Measurements from ENCODE around the gene PVR.
"Not testable (repeated sequence)": the region's sequence is repeated elsewhere in the genome, so short reads cannot be mapped to it uniquely, and the experiment has no call there.

PVR gene

GRCh38 chr19:44611812-44612295 is 31.9 kb upstream of the PVR start:
- H3K4me3 ChIP-seq (ENCODE audit: low read length), result no peak overlapping the region
- TF ChIP-seq ZNF274 (IDR thresholded peaks at IDR 0.05; ENCODE audit: low read depth, low read length), result no peak

GRCh38 chr19:44613295-44614178 is 30.2 kb upstream of the PVR start, which contains the start of gene IGSF23:
TSS of gene IGSF23 (plus strand) at chr19:44613563. CDS start at chr19:44613646, 83 bp downstream.
- no peak within 1 kb of the TSS for H3K4me3 ChIP-seq (ENCODE audit: low read length)
- TF ChIP-seq ZNF274 (IDR thresholded peaks at IDR 0.05; ENCODE audit: low read depth, low read length), result no peak

GRCh38 chr19:44614313-44614712 is 29.4 kb upstream of the PVR start:
- H3K4me3 ChIP-seq (ENCODE audit: low read length), result no peak overlapping the region
- no peak for TF ChIP-seq ZNF274 (IDR thresholded peaks at IDR 0.05; ENCODE audit: low read depth, low read length)

GRCh38 chr19:44615863-44616247 is 27.9 kb upstream of the PVR start:
- TF ChIP-seq ZNF274 (IDR thresholded peaks at IDR 0.05; ENCODE audit: low read depth, low read length), result no peak
- H3K4me3 ChIP-seq (ENCODE audit: low read length), result no peak overlapping the region

- no peak for TF ChIP-seq ZNF274 (IDR thresholded peaks at IDR 0.05; ENCODE audit: low read depth, low read length)
- H3K4me3 ChIP-seq (ENCODE audit: low read length), result no peak overlapping the region
These were observed 26.4 kb upstream of the PVR start for GRCh38 chr19:44617110-44617880.

- H3K4me3 ChIP-seq (ENCODE audit: low read length), result no peak overlapping the region
- TF ChIP-seq ZNF274 (IDR thresholded peaks at IDR 0.05; ENCODE audit: low read depth, low read length), result no peak
These were observed 24.9 kb upstream of the PVR start for GRCh38 chr19:44618640-44619357.

- no peak overlapping the region for H3K4me3 ChIP-seq (ENCODE audit: low read length)
- no peak for TF ChIP-seq ZNF274 (IDR thresholded peaks at IDR 0.05; ENCODE audit: low read depth, low read length)
These were observed 23.0 kb upstream of the PVR start for GRCh38 chr19:44620667-44621066.

- no peak overlapping the region for H3K4me3 ChIP-seq (ENCODE audit: low read length)
- no peak for TF ChIP-seq ZNF274 (IDR thresholded peaks at IDR 0.05; ENCODE audit: low read depth, low read length)
These were observed 22.3 kb upstream of the PVR start for GRCh38 chr19:44621367-44621766.

- H3K4me3 ChIP-seq (ENCODE audit: low read length), result no peak overlapping the region
- no peak for TF ChIP-seq ZNF274 (IDR thresholded peaks at IDR 0.05; ENCODE audit: low read depth, low read length)
These were observed 20.6 kb upstream of the PVR start for GRCh38 chr19:44623080-44623479.

GRCh38 chr19:44623626-44624025 is 20.1 kb upstream of the PVR start:
- no peak overlapping the region for H3K4me3 ChIP-seq (ENCODE audit: low read length)
- no peak for TF ChIP-seq ZNF274 (IDR thresholded peaks at IDR 0.05; ENCODE audit: low read depth, low read length)

GRCh38 chr19:44624840-44625354 is 18.8 kb upstream of the PVR start:
- no peak overlapping the region for H3K4me3 ChIP-seq (ENCODE audit: low read length)
- no peak for TF ChIP-seq ZNF274 (IDR thresholded peaks at IDR 0.05; ENCODE audit: low read depth, low read length)

GRCh38 chr19:44625637-44626036 is 18.1 kb upstream of the PVR start:
- H3K4me3 ChIP-seq (ENCODE audit: low read length), result not testable (repeated sequence)

GRCh38 chr19:44626048-44626624 is 17.6 kb upstream of the PVR start:
- TF ChIP-seq ZNF274 (IDR thresholded peaks at IDR 0.05; ENCODE audit: low read depth, low read length), result no peak
- H3K4me3 ChIP-seq (ENCODE audit: low read length), result no peak overlapping the region

- TF ChIP-seq ZNF274 (IDR thresholded peaks at IDR 0.05; ENCODE audit: low read depth, low read length), result no peak
These were observed 16.1 kb upstream of the PVR start for GRCh38 chr19:44627631-44628030.

More at GRCh38 chr19:44627631-44628030, 16.1 kb upstream of the PVR start:
- no peak overlapping the region for H3K4me3 ChIP-seq (ENCODE audit: low read length)
